HepG2 (cell line): ENCODE data around the gene SOCS3. TPM values are rescaled to one million over a fixed set of nuclear protein-coding genes. Genes with fewer than 3 reads are reported as not detected.

Experiments
- ATAC-seq: fragments of 200-7000 bp; cut with Tn5 transposase; 3 replicates; pipeline ENCODE4 v1.9.1; 2020; ENCODE audit warnings: mild to moderate bottlenecking, moderate library complexity
- BruUV-seq: library from RNA; stranded (reverse); fragments of 400-500 nt; replicated peaks from 2 replicates; lab custom pipeline; 2021; lab: Mats Ljungman, UMichigan
- CTCF ChIA-PET: fragments of 300-600 bp; formaldehyde crosslinking; extraction: SDS; loops from one replicate; lab custom pipeline; 2021; ENCODE audit warnings: low total read pairs, inconsistent platforms, low intra/inter-chr PET ratio; lab: Yijun Ruan, JAX
- POLR2A ChIA-PET: fragments of 350-600 bp; sonication (Branson Sonifier 250); formaldehyde crosslinking; loops from one replicate; lab custom pipeline; 2020; ENCODE audit warnings: antibody characterized with exemption, inconsistent platforms; lab: Yijun Ruan, JAX
- DNase-seq: peaks from one replicate; pipeline ENCODE4 v3.0.0-alpha.2; 2015; ENCODE audit warnings: low spot score
- FAIRE-seq: peaks from 3 replicates; lab custom pipeline; 2011; peaks lifted over from hg19 to GRCh38; lab: Jason Lieb, UNC
- H2AFZ ChIP-seq: one replicate; pipeline ENCODE4 v1.6.1; 2011; ENCODE audit warnings: low read length, inconsistent platforms
- H3K27ac ChIP-seq: fragments of 300-600 bp; 3 replicates; pipeline ENCODE4 v1.8.0; 2011; ENCODE audit warnings: mixed run types, mild to moderate bottlenecking, mixed read lengths, low read length, inconsistent platforms; ENCODE audit not compliant: insufficient read depth; ENCODE audit errors: extremely low read length
- H3K27me3 ChIP-seq, 2 experiments: fragments of 200-600 bp in 1 of 2; 2 replicates in 1 of 2; 3 replicates in 1 of 2; pipeline versions ENCODE4 v1.6.0 to v1.8.0; 2011; ENCODE audit warnings: low read length in 2 of 2, mild to moderate bottlenecking in 2 of 2, moderate library complexity in 2 of 2, inconsistent platforms in 1 of 2; ENCODE audit not compliant: insufficient read depth in 2 of 2, control insufficient read depth in 1 of 2
- H3K36me3 ChIP-seq, 2 experiments: fragments of 200-600 bp in 1 of 2; replicated peaks in 1 of 2; 2 replicates in 1 of 2; 3 replicates in 1 of 2; pipeline versions ENCODE4 v1.5.1 to v1.8.0; 2011; ENCODE audit warnings: low read length in 2 of 2, inconsistent platforms in 1 of 2; ENCODE audit not compliant: insufficient read depth in 2 of 2, control insufficient read depth in 1 of 2
- H3K4me1 ChIP-seq: 2 replicates; pipeline ENCODE4 v1.5.1; 2012; ENCODE audit warnings: low read length, inconsistent platforms; ENCODE audit not compliant: insufficient read depth
- H3K4me2 ChIP-seq: 2 replicates; pipeline ENCODE4 v1.6.0; 2011; ENCODE audit warnings: low read depth, low read length, inconsistent platforms
- H3K4me3 ChIP-seq, 3 experiments: fragments of 200-600 bp in 1 of 3; sonication (generic), shearing (Covaris generic) in 1 of 3; replicated peaks in 1 of 3; 2 replicates each; pipeline ENCODE4 v1.5.1; 2011 to 2016; ENCODE audit warnings: low read length in 3 of 3, inconsistent platforms in 2 of 3, low read depth in 2 of 3, mild to moderate bottlenecking in 2 of 3, control low read depth in 1 of 3, mixed read lengths in 1 of 3; ENCODE audit not compliant: insufficient read depth in 1 of 3
- H3K79me2 ChIP-seq: one replicate; pipeline ENCODE4 v1.6.1; 2011; ENCODE audit warnings: low read length, inconsistent platforms; ENCODE audit not compliant: insufficient read depth
- H3K9ac ChIP-seq: 2 replicates; pipeline ENCODE4 v1.6.0; 2011; ENCODE audit warnings: mild to moderate bottlenecking, low read depth, low read length, inconsistent platforms; ENCODE audit not compliant: insufficient read depth
- H3K9me3 ChIP-seq: 2 replicates; pipeline ENCODE4 v1.5.1; 2012; ENCODE audit warnings: mild to moderate bottlenecking, low read length
- H4K20me1 ChIP-seq: 2 replicates; pipeline ENCODE4 v1.6.0; 2011; ENCODE audit warnings: inconsistent platforms, mild to moderate bottlenecking, low read length, moderate library complexity; ENCODE audit not compliant: insufficient read depth
- IKZF1 ChIP-seq: fragments of 450-650 bp; IDR thresholded peaks from 2 replicates; pipeline ENCODE4 v1.7.1; 2016
- NKX3-1 ChIP-seq: sonication (generic); formaldehyde crosslinking; IDR thresholded peaks from 2 replicates; pipeline ENCODE4 v1.5.0; 2020; ENCODE audit warnings: missing genetic modification reagents
- whole genome bisulfite sequencing: methylation state at CpG from one replicate; pipeline ENCODE4 v1.1.6; 2017; ENCODE audit warnings: low lambda C conversion rate; 5-methylcytosine and 5-hydroxymethylcytosine counted together
- in situ Hi-C: cut with HindIII; loops from 2 replicates; pipeline ENCODE4 v1.10.0; 2017; ENCODE audit warnings: low pct_unique_long_range_greater_than_20kb; ENCODE audit not compliant: extremely low pct_ligation_motif_present
- intact Hi-C: fragments of 100-400 bp; cut with micrococcal nuclease; formaldehyde crosslinking; loops from one replicate; pipeline ENCODE4 v1.10.0; 2022; ENCODE audit not compliant: unreplicated experiment
- polyA plus RNA-seq, 8 experiments: library from polyadenylated mRNA; depleted of rRNA in 3 of 8; stranded (reverse) in 7 of 8; unstranded in 1 of 8; fragments of >200 nt; fragmentation: Illumina TruSeq in 4 of 8; extraction: Trizol in 4 of 8; gene quantifications; 2 replicates each; pipeline versions ENCODE4 v1.2.1 to v1.2.3, GENCODE V29; 2011 to 2016; ENCODE audit warnings: low read depth in 4 of 8, missing spikeins in 1 of 8, mixed read lengths in 1 of 8; ENCODE audit not compliant: insufficient read depth in 1 of 8
- total RNA-seq, 5 experiments: library from RNA; depleted of rRNA; stranded (reverse); fragments of >200 nt; fragmentation: Illumina TruSeq; extraction: Trizol; gene quantifications; 2 replicates each; pipeline ENCODE4 v1.2.3, GENCODE V29; 2016; ENCODE audit warnings: low read depth in 1 of 5
- TF ChIP-seq, protein P1 (sequence below): sonication (generic); formaldehyde crosslinking; IDR thresholded peaks from 2 replicates; pipeline ENCODE4 v1.4.0; 2020; ENCODE audit warnings: missing genetic modification reagents
- TF ChIP-seq, protein P2 (sequence below): sonication (generic); formaldehyde crosslinking; IDR thresholded peaks from 2 replicates; pipeline ENCODE4 v1.4.0; 2020; ENCODE audit warnings: mild to moderate bottlenecking, missing genetic modification reagents

The SOCS3 gene
- total and polyA plus RNA-seq, 2 of the 13 experiments (the other 11 are each of a cell fraction or from before 2014, with no cell fraction given) = 0.77 to 2.4 TPM

DNA sequence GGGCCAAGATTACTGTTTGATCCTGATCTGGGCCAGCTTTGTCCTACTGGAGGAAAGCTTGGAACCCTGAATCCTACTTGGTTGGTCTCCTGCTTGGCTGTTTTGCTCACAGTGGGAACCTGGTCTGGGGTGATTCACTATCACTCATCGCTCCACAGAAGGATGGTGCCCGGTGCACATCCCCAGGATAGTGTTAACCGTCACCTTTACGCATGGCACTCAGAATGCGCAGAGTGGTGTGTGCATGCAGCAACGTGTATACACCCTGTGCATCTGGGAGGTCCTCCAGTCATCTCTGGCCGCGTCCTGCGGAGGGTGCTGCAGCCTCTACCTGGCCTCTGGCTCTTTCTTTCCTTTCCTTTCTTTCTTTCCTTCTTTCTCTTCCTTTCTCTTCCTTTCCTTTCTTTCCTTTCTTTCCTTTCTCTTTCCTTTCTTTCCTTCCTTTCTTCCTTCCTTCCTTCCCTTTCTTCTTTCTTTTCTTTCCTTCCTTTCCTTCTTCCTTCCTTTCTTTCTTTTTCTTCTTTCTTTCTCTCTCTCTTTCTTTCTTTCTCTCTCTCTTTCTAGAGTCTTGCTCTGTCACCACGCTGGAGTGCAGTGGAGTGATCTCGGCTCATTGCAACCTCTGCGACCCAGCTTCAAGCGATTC, 13.1 kb downstream of the SOCS3 start:
- H3K27me3 ChIP-seq = peaks cover 35 to 77% of the 10 kb centered on the region in 2 experiments
- no peak overlapping the region for H3K9ac ChIP-seq
- DNase-seq (no peak), FAIRE-seq (peak; percentile 42), ATAC-seq (no peak)
- no TSS peak for BruUV-seq
- H4K20me1 ChIP-seq = no peaks in the 10 kb centered on the region; the same call in 1 of the 2 replicates
- ChIA-PET CTCF (no interaction called here), POLR2A (no interaction called here)
- no peak overlapping the region for H2AFZ ChIP-seq
- H3K9me3 ChIP-seq = no peaks in the 10 kb centered on the region
- H3K4me2 ChIP-seq = no peak overlapping the region
- H3K4me1 ChIP-seq = peaks cover 27% of the 10 kb centered on the region
- H3K36me3 ChIP-seq = no peaks in the 10 kb centered on the region
- 0 out of 2 replicates have a peak, but pooled peaks have one; percentile 25 for TF ChIP-seq IKZF1
- TF ChIP-seq, protein P1, sequence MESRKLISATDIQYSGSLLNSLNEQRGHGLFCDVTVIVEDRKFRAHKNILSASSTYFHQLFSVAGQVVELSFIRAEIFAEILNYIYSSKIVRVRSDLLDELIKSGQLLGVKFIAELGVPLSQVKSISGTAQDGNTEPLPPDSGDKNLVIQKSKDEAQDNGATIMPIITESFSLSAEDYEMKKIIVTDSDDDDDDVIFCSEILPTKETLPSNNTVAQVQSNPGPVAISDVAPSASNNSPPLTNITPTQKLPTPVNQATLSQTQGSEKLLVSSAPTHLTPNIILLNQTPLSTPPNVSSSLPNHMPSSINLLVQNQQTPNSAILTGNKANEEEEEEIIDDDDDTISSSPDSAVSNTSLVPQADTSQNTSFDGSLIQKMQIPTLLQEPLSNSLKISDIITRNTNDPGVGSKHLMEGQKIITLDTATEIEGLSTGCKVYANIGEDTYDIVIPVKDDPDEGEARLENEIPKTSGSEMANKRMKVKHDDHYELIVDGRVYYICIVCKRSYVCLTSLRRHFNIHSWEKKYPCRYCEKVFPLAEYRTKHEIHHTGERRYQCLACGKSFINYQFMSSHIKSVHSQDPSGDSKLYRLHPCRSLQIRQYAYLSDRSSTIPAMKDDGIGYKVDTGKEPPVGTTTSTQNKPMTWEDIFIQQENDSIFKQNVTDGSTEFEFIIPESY (CRISPR knock-in tag) = peak; percentile 97
- TF ChIP-seq, protein P2, sequence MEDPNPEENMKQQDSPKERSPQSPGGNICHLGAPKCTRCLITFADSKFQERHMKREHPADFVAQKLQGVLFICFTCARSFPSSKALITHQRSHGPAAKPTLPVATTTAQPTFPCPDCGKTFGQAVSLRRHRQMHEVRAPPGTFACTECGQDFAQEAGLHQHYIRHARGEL (CRISPR knock-in tag) = no peak
- TF ChIP-seq NKX3-1 (CRISPR knock-in tag) = no peak
- WGBS = 54% methylated on average over 10 of the region's 13 CpGs
- no peak overlapping the region for H3K27ac ChIP-seq
- no peak overlapping the region for H3K4me3 ChIP-seq
- in situ Hi-C loops (no loop called here), intact Hi-C loops (no loop called here)
- H3K79me2 ChIP-seq = no peaks in the 10 kb centered on the region
